Activated naive CD4-positive, alpha-beta T cell treated with anti-CD3 and anti-CD28 coated beads, Interleukin-2, amount 50 U/mL, for 16 hours (primary cell): ENCODE data around the gene YIPF4.
"Not testable (repeated sequence)": the region's sequence is repeated elsewhere in the genome, so short reads cannot be mapped to it uniquely, and the experiment has no call there.

Source experiments
- DNase-seq: peaks from one replicate; pipeline ENCODE4 v3.0.0-alpha.2; 2020

YIPF4 gene

DNA sequence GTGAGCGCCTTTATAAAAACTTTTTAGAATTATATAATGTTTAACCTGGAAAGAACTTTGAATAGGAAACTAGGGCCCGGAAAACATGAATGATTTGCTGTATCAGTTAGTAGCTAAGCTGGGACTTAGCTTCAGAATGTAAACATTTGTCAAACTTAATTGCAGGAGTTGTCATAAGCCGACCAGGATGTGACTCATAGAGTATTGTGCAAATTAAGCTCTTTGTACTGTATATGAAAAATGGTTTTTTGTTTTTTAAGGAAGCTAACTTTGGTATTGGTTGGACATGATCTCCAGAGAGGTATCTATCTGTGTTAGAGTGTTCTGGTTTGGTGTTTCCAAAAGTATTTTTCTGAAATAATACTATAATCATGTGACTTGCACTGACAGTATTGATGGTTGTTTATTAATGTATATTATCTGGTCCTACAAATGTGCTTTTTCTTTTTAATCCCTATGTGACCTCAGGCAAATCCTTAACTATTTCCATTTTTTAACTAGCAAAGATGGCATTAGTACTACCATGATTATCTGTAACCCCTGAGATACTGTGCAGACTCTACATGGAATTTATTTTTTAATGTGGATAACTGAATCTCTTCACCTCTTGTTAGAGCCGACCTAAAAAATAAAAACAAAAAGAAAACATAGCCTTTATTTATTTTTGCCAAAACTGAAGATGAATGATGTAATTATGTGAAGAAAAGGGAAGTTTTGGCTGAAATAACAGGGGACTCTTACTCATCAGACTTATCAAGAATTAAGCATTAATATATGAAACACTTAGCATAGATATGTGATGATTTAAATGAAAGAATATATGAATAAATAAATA, 11.7 kb downstream of the YIPF4 start:
- no peak for DNase-seq

DNA sequence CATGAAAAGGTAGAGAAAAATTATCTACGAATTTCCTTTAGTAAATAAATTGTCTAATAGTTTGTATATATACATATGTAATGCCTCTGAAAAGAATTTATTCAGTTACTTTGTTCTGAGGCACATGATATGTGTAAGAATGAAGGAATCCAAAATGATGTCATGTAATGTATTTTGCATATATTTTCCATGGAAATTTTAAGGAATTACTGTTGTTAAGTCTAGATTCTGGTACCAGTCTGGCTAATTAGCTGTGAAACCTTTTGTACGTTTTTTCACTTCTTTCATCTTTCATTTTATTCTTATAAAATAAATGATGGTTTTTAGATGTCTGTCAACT, 12.3 kb downstream of the YIPF4 start:
- DNase-seq = no peak

DNA sequence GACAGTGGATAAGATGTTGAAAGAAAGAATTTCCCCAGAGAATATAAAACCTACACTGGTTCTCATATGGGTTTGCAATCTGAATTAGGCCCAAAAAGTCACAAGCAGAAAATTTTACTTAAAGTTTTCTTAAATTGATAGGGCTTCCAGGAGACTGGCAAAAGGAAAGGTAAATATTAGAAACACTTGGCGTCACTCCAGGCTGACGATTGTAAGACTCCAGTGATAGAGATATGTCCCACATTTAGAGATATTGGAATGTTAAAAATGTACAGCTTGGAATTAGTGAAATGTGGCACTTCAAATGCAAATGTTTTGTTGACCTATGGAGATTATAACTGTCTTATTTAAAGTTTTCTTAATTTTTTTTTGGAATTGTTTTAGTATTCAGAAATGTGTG, 14.0 kb downstream of the YIPF4 start:
- DNase-seq = no peak

DNA sequence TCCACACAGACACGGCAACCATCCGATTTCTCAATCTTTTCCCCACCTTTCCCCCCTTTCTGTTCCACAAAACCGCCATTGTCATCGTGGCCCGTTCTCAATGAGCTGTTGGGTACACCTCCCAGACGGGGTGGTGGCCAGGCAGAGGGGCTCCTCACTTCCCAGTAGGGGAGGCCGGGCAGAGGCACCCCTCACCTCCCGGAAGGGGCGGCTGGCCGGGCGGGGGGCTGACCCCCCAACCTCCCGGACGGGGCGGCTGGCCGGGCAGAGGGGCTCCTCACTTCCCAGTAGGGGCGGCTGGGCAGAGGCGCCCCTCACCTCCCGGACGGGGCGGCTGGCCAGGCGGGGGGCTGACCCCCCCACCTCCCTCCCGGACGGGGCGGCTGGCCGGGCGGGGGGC, 15.8 kb downstream of the YIPF4 start:
- DNase-seq = not testable (repeated sequence)

DNA sequence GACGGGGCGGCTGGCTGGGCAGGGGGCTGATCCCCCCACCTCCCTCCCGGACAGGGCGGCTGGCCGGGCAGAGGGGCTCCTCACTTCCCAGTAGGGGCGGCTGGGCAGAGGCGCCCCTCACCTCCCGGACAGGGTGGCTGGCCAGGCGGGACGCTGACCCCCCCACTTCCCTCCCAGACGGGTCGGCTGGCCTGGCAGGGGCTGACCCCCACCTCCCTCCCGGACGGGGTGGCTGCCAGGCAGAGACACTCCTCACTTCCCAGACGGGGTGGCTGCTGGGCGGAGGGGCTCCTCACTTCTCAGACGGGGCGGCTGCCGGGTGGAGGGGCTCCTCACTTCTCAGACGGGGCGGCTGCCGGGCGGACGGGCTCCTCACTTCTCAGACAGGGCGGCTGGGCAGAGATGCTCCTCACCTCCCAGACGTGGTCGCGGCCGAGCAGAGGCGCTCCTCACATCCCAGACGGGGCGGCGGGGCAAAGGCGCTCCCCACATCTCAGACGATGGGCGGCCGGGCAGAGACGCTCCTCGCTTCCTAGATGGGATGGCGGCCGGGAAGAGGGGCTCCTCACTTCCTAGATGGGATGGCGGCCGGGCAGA, 16.4 kb downstream of the YIPF4 start:
- DNase-seq = not testable (repeated sequence)

DNA sequence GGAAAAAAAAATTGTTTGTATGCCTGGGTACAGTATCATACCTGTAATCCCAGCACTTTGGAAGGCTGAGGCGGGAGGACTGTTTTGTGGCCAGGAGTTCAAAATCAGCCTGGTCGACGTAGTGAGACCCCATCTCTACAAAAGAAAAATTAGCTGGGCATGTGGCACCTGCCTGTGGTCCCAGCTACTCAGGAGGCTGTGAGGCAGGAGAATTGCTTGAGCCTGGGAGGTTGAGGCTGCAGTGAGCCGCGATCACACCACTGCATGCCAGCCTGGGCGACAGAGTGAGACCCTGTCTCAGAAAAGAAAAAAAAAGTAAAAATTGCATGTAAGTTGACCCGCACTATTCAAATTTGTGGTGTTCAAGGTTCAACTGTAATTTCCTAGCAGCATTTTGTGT, 32.9 kb downstream of the YIPF4 start:
- DNase-seq = no peak

DNA sequence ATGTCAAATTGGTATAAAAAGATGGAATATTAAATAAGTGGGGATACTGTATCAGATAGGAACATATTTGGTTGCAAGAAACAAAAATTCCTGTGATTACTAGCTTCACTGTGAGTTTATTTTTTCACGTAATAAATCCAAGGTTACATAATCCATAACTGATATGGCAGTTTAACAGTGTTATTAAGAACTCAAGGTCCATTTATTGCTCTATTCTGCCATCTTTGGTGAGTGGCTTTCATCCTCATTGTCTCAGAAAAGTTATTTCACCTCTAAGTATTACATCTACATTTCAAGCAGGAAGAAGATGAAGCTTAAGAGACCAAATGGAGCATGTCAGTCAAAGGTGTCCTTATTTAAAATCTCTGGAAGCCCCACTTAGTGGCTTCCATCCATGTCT, 37.2 kb downstream of the YIPF4 start:
- no peak for DNase-seq

DNA sequence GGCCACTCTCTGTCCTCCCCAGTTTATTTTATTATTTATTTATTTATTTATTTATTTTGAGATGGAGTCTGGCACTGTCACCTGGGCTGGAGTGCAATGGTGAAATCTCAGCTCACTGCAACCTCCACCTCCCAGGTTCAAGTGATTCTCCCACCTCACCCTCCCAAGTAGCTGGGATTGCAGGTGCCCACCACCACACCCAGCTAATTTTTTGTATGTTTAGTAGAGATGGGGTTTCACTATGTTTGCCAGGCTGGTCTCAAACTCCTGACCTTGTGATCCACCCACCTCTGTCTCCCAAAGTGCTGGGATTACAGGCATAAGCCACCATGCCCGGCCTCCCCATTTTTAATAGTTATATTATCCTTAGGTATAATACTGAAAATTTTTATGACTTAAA, 51.0 kb downstream of the YIPF4 start:
- DNase-seq = not testable (repeated sequence)

DNA sequence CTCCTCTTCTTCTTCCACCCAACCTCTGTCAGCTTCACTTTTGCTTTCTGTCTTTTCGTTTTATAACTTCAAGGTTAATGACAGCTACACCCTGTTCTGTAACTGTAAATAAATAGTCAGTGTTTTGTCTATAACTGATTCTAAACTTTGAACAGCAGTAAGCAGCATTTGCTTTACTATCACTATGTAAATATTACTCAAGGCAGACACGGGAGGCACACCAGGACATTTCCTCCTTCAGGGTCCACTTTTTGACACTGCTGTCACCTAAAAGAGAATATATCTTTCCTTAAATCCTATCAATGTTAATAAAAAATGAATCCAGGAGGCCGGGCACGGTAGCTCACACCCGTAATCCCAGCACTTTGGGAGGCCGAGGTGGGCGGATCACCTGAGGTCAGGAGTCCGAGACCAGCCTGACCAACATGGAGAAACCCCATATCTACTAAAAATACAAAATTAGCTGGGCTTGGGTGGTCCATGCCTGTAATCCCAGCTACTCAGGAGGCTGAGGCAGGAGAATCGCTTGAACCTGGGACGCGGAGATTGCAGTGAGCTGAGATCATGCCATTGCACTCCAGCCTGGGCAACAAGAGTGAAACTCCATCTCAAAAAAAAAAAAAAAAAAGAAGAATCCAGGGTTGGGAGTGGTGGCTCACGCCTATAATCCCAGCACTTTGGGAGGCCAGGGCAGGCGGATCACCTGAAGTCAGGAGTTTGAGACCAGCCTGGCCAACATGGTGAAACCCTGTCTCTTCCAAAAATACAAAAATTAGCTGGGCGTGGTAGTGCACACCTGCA, 51.7 kb downstream of the YIPF4 start:
- not testable (repeated sequence) for DNase-seq

DNA sequence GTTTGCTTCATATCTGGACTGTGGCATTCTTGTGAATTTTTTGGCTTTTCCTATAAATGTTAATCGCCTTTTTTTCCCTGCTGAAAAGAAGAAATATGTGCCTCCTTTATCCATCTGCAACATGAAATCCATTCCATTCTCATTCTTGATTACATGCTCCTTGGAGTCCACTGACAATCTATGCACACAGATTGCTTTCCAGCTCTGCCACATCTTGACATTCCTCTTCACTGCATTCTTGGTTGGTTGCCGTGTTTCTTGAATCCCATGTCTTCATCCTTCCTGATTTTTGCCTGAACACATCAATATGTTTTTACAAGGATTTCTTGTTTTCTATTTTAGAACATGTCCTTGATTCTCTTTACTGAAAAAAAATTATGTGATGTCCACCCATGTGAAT, 52.4 kb downstream of the YIPF4 start:
- DNase-seq = no peak

DNA sequence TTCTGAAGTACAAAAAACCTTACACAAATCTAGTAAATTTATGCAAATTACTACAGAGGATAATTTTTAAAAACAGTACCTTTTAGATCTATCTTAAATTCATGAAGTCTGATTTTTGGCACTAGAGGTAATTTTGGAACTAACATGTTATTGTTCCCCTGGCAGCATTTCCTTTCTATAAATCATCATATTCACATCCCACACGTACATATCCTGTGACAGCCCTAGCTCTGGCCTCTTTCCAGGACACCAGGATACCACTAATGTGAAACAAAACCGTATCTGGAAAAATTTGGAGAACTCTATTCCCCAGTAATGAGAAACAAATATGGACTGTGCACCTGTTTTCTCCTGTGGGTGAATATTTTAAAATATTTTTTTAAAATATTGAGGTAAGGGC, 65.1 kb downstream of the YIPF4 start:
- DNase-seq = no peak

DNA sequence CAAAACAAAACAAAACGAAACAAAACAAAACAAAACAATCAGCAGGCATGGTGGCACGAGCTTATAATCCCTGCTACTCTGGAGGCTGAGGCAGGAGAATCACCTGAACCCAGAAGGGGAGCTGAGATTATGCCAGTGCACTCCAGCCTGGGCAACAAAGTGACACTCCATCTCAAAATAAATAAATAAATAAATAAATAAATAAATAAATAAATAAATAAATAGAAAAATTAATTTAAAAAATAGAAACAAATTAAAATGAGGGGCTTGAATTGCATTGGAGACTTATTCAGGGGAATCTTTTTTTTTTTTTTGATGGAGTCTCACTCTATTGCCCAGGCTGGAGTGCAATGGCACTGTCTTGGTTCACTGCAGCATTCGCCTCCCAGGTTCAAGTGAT, 73.1 kb downstream of the YIPF4 start:
- DNase-seq = not testable (repeated sequence)

DNA sequence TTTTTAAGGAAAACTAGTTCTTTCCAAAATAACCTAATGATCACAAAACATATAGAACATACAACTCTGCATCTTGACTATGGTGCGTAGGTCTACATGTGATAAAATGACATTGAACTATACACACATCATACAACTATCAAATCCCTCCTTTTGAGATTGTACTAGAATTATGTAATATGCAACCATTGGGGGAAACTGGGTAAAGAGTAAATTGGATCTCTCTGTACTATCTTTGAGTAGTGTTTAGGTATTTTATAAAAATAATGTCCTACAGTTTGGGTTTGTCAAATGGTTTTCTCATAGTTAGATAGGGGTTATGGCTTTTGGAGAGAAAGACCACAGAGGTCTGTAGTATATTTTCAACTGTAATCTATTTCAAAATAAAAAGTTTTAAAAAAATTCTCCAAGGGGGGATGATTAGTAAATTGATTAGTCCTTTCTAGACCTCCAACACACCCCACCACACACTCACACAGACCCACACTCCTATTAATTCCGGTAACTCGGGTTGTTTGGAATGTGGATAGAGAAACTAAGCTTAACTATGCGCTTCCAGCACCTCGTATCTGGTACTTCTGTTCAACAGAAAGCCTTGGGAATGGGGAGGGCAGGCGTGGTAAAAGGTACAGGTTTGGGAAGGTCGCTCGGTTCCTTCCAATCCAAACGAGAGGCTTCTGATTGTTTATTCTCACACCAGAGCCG, 78.4 kb downstream of the YIPF4 start:
- DNase-seq = no peak

DNA sequence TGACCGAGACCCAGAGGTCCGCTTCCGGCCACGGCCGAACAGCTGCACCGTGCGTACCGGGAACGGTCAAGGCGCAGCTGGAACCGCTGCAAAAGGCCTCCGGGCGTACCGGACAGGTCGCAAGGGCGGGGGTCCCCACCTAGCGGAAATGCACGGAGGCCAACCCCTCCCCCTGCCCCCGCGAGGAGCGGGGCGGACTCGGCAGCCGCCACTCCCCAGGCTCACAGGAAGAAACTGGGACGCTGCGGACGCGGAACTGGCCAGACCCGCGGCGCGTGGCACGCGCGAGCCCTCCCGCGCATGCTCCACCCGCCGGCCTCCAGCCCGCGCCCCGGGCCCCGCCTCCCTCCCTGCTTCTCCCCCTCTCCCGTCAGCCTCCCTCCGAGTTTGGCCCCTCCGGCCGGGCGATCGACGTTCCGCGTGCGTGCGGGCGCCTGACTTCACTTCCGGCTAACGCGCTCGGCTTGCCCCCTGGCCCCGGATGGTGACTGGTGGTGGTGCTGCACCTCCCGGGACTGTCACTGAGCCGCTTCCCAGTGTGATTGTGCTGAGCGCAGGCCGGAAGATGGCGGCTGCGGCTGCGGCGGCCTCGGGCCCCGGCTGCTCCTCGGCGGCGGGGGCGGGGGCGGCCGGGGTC, 79.1 kb downstream of the YIPF4 start, which contains the start of gene BIRC6:
Gene BIRC6 (plus strand): TSS at position 343 of the 637 bp plus-strand sequence. CDS start 139 bp downstream, at position 482.
- DNase-seq = peak; percentile 93

DNA sequence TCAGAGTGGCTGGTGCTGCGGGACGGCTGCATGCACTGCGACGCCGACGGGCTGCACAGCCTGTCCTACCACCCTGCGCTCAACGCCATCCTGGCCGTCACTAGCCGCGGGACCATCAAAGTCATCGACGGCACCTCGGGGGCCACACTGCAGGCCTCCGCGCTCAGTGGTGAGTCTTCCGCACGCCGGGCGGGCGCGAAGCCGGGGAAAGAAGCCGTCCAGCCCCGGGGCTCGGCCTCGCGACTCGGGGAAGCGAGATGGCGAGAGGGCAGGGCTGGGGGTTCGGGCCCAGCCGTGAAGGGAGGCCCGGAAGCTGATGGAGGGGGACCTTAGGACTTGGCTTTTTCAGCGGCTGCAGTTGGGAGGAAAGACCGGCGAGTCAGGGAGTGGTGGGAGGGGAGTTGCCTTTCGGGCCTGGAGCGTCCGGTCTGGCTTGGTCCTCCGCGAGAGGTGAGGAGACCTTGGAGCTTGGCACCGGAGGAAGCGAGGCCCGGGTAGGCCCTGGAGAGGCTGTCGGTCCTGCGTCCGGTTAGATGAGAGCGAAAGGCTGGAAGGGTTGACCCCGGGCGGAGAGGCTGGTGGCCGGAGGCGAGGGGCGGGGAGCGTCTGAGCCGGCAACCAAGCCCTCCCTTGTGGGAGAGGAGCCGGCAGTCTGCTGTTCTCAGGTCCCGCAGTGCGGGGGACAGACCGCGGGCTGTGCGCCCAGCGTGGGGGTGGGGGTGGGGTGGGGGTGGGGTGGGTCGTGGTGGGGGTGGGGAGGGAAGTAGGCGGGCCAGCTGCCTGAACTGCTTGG, 79.8 kb downstream of the YIPF4 start:
- no peak for DNase-seq

DNA sequence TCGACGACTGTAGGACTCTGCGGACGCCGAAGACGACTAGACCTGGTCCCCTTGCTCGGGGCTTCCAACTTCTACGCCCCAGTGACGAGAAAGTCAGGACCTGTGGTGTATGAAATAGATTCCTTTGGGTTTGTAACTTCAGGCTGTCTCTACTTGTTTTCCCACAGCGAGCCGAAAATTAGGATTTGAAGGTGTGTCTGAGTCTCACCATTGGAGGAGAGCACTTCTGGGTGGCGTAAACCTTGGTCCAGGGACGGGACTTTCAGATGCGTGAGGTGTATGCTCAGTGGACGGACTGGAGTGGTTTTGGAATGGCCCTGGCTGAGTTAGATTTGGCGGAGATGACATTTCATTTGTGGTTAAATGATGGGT, 80.4 kb downstream of the YIPF4 start:
- no peak for DNase-seq

DNA sequence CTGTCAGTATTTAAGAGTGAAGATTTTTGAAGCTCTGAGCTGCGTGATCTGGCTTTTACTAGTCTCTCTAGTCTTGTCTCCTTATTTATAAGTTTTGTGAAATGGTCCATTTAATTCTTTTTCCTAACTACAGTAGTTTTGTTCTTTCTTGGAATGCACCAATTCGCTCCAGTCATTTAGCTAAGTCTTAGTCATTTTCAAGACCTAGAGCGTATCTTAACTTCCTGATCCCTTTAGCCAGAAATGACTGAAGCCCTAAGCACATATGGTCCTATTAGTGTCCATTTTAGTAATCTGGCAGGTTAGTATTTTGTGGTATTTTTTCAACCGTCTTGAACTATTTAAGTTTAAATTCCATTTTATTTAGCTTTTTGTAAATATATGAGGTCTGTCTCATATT, 82.7 kb downstream of the YIPF4 start:
- no peak for DNase-seq

DNA sequence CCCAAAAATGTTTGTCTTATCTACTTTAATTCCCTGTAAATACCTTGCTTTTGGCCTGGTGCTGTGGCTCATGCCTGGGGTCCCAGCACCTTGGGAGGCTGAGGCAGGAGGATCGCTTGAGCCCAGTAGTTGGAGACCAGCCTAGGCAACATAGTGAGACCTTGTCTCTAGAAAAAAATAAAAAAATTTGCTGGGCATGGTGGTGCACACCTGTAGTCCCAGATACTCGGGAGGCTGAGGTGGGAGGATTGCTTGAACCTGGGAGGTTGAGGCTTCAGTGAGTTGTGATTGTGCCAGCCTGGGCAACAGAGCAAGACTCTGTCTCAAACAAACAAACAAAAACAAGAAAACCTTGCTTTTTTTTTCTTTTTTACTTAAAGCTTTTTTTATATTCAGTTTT, 85.3 kb downstream of the YIPF4 start:
- not testable (repeated sequence) for DNase-seq

DNA sequence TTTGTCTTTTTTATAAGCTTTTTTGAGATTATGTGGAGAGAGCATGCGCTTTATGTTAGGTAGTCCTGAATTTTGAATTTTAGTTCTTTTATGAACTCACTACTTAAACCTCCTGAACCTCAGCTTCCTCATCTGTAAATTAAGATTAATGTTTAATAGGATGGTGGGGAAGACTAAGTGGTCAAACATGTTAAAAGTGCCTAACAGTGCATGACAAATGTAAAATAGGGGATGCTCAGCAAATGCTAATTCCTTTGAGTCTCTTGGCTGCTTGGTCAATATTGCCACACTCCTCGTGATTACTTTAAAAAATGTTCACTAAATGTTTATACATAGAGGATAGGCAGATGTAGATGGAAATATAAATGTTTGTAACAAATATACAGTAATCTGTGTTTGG, 85.9 kb downstream of the YIPF4 start:
- no peak for DNase-seq

DNA sequence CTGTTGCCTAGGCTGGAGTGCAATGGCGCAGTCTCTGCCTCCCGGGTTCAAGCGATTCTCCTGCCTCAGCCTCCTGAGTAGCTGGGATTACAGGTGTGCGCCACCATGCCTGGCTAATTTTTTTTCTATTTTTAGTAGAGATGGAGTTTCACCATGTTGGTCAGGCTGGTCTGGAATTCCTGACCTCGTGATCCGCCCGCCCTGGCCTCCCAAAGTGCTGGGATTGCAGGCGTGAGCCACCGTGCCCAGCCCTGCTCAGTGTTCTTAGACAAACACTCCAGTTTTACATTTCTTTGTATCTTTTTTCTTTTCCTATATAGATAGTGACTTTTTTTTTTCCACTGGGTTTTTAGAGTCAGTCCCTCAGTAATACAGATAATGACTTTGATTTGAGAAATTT, 86.6 kb downstream of the YIPF4 start:
- DNase-seq = not testable (repeated sequence)

DNA sequence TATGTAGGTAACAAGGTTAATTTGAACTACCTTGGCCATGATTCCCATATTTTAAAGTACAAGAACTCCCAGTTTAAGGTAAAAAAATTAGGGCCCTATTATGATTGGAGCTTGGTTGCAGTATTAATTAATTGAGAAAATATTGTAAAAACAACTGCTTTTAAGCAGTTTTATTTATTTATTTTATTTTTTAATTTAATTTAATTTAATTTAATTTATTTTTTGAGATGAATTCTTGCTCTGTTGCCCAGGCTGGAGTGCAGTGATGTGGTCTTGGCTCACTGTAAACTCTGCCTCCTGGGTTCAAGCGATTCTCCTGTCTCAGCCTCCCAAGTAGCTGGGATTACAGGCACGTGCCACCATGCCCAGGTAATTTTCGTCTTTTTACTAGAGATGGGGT, 88.0 kb downstream of the YIPF4 start:
- DNase-seq = not testable (repeated sequence)
